ENCODE results near the gene ABHD8. TPM values are rescaled to one million over a fixed set of nuclear protein-coding genes. Genes with fewer than 3 reads are reported as not detected.

ABHD8 gene
- total and polyA plus RNA-seq, 2 of the 13 experiments (the other 11 are each of a cell fraction or from before 2014, with no cell fraction given) = 6.3 to 7.2 TPM

DNA sequence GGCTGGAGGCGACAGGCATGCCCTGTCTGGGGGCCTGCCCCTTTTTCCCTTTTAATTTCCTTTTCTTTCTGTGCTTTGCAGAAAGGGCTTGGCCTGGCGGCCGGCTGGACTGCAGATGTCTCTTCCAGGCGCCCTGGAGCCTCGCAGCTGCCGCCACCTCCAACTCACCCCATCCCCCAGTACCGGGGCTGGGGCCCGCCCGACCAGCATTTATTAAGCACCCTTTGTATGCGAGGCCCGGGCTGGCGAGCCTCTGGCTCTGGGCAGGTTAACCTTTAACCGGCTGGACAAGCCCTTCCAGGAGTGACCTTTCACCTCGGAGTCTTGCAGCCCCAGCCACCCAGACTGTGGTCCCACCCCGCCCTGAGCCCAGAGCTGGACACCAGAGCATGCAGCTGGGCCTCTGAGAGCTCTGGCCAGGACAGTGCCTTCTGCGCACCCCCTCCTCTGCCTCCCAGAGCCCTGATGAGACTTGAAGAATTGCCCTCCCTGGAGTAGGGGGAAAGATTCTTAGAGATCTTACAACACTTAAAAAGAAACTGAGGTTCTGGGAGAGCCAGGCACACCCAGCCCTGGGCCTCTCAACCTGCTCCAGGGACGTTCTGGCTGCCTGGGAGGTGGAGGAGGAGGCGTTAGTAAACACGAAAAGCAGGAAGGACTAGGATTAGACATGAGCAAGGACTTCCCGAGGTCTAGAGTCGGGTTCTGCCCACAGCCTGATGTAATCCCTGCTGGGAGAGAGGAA lies 56.4 kb downstream of the ABHD8 start (continued):
- TF ChIP-seq ZFP91 (CRISPR knock-in tag; IDR thresholded peaks at IDR 0.05; ENCODE audit: borderline replicate concordance) = no peak
- TF ChIP-seq, protein P1, sequence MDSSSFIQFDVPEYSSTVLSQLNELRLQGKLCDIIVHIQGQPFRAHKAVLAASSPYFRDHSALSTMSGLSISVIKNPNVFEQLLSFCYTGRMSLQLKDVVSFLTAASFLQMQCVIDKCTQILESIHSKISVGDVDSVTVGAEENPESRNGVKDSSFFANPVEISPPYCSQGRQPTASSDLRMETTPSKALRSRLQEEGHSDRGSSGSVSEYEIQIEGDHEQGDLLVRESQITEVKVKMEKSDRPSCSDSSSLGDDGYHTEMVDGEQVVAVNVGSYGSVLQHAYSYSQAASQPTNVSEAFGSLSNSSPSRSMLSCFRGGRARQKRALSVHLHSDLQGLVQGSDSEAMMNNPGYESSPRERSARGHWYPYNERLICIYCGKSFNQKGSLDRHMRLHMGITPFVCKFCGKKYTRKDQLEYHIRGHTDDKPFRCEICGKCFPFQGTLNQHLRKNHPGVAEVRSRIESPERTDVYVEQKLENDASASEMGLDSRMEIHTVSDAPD (CRISPR knock-in tag; IDR thresholded peaks at IDR 0.05) = no peak
- no peak for TF ChIP-seq HHEX (CRISPR knock-in tag; IDR thresholded peaks at IDR 0.05)
- TF ChIP-seq ZNF816 (CRISPR knock-in tag; IDR thresholded peaks at IDR 0.05; ENCODE audit: borderline replicate concordance) = 0 out of 2 replicates have a peak, but pooled peaks have one; percentile 13
- TF ChIP-seq, protein P2, sequence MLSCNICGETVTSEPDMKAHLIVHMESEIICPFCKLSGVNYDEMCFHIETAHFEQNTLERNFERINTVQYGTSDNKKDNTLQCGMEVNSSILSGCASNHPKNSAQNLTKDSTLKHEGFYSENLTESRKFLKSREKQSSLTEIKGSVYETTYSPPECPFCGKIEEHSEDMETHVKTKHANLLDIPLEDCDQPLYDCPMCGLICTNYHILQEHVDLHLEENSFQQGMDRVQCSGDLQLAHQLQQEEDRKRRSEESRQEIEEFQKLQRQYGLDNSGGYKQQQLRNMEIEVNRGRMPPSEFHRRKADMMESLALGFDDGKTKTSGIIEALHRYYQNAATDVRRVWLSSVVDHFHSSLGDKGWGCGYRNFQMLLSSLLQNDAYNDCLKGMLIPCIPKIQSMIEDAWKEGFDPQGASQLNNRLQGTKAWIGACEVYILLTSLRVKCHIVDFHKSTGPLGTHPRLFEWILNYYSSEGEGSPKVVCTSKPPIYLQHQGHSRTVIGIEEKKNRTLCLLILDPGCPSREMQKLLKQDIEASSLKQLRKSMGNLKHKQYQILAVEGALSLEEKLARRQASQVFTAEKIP (CRISPR knock-in tag; IDR thresholded peaks at IDR 0.05; ENCODE audit: borderline replicate concordance) = no peak
- TF ChIP-seq IKZF1 (IDR thresholded peaks at IDR 0.05) = no peak
- no peak for TF ChIP-seq ZNF777 (CRISPR knock-in tag; IDR thresholded peaks at IDR 0.05)
- TF ChIP-seq ATRX (CRISPR knock-in tag; IDR thresholded peaks at IDR 0.05; ENCODE audit: borderline replicate concordance) = no peak
- TF ChIP-seq GATAD2A (CRISPR knock-in tag; IDR thresholded peaks at IDR 0.05) = 0 out of 2 replicates have a peak, but pooled peaks have one; percentile 7
- TF ChIP-seq GFI1 (CRISPR knock-in tag; IDR thresholded peaks at IDR 0.05; ENCODE audit: borderline replicate concordance) = no peak
- no peak; the same call in 1 of the 2 replicates for TF ChIP-seq TAF1 (CRISPR knock-in tag; IDR thresholded peaks at IDR 0.05)
- TF ChIP-seq CERS6 (CRISPR knock-in tag; IDR thresholded peaks at IDR 0.05) = no peak
- TF ChIP-seq ZBTB1 (CRISPR knock-in tag; IDR thresholded peaks at IDR 0.05; ENCODE audit: borderline replicate concordance) = no peak
- TF ChIP-seq FOXK2 (IDR thresholded peaks at IDR 0.05) = no peak
- peak; percentile 100 for TF ChIP-seq ZKSCAN8 (CRISPR knock-in tag; IDR thresholded peaks at IDR 0.05; ENCODE audit: borderline replicate concordance)
- TF ChIP-seq, protein P3, sequence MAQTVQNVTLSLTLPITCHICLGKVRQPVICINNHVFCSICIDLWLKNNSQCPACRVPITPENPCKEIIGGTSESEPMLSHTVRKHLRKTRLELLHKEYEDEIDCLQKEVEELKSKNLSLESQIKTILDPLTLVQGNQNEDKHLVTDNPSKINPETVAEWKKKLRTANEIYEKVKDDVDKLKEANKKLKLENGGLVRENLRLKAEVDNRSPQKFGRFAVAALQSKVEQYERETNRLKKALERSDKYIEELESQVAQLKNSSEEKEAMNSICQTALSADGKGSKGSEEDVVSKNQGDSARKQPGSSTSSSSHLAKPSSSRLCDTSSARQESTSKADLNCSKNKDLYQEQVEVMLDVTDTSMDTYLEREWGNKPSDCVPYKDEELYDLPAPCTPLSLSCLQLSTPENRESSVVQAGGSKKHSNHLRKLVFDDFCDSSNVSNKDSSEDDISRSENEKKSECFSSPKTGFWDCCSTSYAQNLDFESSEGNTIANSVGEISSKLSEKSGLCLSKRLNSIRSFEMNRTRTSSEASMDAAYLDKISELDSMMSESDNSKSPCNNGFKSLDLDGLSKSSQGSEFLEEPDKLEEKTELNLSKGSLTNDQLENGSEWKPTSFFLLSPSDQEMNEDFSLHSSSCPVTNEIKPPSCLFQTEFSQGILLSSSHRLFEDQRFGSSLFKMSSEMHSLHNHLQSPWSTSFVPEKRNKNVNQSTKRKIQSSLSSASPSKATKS (CRISPR knock-in tag; IDR thresholded peaks at IDR 0.05) = no peak
- TF ChIP-seq JDP2 (CRISPR knock-in tag; IDR thresholded peaks at IDR 0.05; ENCODE audit: borderline replicate concordance) = no peak
- TF ChIP-seq HNRNPUL1 (IDR thresholded peaks at IDR 0.05; ENCODE audit: low read depth, low read length) = no peak
- peak; percentile 41; the same call in 1 of the 2 replicates for TF ChIP-seq KLF12 (CRISPR knock-in tag; IDR thresholded peaks at IDR 0.05; ENCODE audit: borderline replicate concordance)
- TF ChIP-seq RXRB (CRISPR knock-in tag; IDR thresholded peaks at IDR 0.05; ENCODE audit: borderline replicate concordance) = peak; percentile 41; the same call in 1 of the 2 replicates
- no peak for TF ChIP-seq ZNF282 (IDR thresholded peaks at IDR 0.05; ENCODE audit: partially characterized antibody)
- TF ChIP-seq ZNF263 (CRISPR knock-in tag; IDR thresholded peaks at IDR 0.05) = peak; percentile 14; the same call in 1 of the 2 replicates
